NCI-H2107 treated with DMSO at 0.1 percent for 48 hours (cell line): ENCODE measurements around the gene EOGT.

Experiments used
- DNase-seq: peaks from one replicate; lab custom pipeline; 2025; ENCODE audit not compliant: unreplicated experiment; lab: John Stamatoyannopoulos, UW

EOGT gene

DNA sequence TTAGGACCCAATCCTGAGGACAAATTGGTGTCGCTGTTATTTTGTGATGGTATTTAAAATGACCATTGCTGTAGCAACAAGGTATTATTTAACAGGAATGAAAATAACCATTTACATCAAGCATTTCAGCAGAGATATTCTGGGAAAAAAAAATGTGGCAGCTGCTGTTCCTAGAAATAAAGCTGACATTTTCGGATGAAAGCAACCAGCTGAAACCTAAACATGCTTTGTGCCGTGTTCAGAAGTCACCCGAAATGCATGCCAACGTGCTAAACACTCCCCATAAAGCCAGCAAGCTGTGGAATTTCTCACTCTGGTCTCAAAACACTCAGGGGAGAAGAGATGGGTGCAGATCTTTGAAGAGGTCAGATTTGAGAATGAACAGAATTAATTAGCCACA, 49.6 kb downstream of the EOGT start:
- no peak for DNase-seq

- no peak for DNase-seq
Observed at GRCh38 chr3:68963376-68963775, 50.1 kb downstream of the EOGT start.

GRCh38 chr3:68958932-68959331, 54.6 kb downstream of the EOGT start:
- no peak for DNase-seq

DNA sequence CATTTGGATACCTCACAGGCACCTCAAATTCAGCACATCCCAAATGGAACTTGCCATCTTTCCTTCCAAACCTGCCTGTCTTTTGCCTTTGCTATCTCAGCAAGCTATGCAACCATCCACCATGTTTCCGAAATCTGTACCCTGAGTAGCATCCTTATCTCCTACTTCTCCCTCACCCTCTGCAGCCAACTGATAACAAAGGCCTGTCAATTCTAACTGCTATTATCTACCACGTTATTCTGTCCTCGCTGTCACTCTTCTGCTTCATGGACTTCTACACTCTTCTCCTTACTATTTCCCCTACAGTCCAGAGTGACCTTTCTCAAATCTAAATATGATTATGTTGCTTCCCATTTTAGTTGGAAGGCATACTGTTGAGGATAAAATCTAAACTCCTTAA, 55.6 kb downstream of the EOGT start:
- DNase-seq, result no peak

DNA sequence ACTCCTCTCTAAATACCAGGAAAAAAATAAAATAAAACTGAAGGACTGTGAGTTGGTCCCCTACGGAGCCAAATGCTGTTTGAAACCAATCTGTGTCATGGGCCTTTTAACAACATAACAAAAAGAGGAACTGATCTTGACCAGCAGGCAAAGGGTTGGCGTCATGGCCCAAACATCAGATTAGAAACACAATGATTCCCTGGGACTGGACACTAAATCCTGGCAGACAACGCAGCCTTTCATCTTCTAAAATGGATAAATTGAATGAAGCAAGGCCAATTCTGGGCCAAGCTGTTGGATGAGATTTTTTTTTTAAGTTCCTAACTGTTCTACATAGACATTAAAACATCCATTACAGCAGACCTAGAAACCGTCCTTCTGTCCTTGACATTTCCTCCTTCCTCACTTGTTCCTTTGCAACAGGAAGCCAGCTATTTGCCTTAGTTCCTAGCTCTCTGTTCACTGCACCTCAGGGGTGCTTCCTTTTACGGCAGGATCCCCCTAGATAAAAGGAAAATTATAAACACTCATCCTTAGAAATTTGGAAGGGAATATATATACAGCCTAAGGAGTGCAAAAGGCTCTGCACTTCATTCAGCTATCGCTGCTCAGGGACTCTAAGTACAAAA, 59.6 kb downstream of the EOGT start:
- DNase-seq, result no peak

DNA sequence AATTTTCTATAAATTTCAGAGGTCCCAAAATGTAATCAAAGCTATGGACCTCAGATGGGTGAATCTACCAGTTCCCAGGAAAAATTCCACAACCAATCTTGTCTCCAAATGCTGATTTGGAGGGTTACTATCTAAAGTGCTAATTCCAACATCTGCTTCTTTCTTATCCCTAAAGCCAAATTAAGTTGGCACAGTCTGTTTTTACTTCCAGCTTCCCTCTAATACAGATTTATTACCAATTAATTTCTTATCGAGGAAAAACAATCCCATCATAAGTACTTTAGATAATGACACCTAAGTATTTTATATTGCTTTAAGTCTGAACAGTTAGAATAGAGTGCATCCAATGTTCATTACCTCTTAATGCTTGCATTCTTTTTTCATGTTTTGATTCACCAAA, 68.3 kb downstream of the EOGT start:
- DNase-seq, result no peak

GRCh38 chr3:68943753-68944500, 69.6 kb downstream of the EOGT start:
- DNase-seq, result no peak

DNA sequence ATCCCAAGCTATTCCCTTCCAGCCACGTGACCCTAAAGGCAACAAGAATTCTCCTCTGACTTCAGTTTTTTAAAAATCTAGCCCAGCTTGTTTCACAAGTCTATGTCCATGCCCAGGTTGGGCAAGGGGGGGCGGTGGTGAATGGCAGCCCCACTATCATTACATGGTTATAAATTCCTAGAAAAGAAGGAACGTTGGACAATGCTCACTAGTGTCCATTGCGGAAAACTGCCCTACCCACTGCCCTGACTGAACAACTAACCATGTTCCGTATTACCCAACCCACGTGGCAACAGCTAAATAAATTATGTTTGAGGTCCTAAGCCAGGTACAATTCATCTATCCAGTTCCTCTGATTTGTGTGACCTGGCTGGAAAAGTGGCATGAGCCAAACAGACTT, 72.4 kb downstream of the EOGT start:
- DNase-seq, result no peak

DNA sequence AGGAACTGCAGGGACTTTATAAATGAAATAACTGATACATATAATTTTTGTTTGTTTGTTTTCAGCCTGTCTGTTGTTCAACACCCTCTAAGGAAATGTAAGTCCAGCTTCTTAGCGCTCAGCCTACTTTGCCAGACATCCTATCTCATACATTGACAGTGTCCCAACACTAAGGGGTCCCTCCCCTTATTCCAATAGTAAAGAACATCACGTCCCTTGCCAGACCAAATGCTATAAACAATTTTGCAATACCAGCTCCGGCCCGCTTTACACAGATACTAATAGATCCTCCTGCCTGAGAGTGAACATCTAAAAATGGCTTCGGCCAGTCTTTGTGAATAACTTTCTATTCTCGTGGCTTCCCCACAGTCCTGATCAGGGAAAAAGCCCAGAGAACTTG, 76.6 kb downstream of the EOGT start:
- DNase-seq, result no peak

GRCh38 chr3:68935778-68936177, 77.7 kb downstream of the EOGT start:
- no peak for DNase-seq

GRCh38 chr3:68931406-68932149, 81.9 kb downstream of the EOGT start:
- no peak for DNase-seq
